NCI-H460 (cell line): Measurements from ENCODE around the gene LRRC75A. TPM values are rescaled to one million over a fixed set of nuclear protein-coding genes. Genes with fewer than 3 reads are reported as not detected.

ENCODE experiments used
- DNase-seq: peaks from one replicate; pipeline ENCODE4 v3.0.0-alpha.2; 2016; ENCODE audit warnings: low read depth; ENCODE audit errors: extremely low read depth
- total RNA-seq: library from RNA; depleted of rRNA; stranded (reverse); fragments of >200 nt; shearing (Covaris generic); gene quantifications from 2 replicates; pipeline ENCODE4 v1.2.3, GENCODE V29; 2014

Gene LRRC75A
- total RNA-seq, 1 experiment from 2014 or later: 0.17 TPM

DNA sequence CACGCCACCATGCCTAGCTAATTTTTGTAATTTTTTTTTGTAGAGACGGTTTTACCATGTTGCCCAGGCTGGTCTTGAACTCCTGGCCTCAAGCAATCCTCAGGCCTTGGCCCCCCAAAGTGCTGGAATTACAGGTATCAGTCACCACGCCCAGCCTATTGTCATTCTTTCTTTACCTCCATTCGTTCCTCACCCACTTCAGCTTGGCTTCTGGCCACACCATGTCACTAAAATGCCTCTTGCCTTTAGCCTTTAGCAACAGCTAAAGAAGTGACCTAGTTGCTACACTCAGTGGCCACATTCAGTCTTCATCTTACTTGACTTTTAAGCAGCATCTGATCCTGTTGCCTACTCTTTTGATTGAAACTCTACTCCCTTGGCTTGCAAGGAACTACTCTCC lies 3.6 kb upstream of the LRRC75A start:
- DNase-seq: no peak

DNA sequence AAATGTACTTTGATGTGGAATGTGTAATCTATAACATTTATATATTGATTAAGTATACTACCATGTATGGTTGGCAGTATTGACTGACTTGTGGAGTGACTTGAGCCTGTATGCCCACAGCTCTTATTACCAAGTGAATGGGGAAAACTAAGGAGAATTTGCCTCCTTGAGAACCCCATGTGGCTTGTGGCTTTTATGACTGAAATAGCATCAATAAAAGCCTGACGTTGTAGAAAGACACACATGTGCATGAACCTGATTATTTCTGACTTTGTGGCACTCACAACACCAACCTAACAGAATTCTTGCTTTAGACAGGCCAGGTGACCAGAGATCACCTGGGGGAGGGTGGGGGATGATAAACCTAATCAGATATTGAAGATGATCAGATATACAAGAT lies 2.1 kb upstream of the LRRC75A start:
- DNase-seq: no peak

DNA sequence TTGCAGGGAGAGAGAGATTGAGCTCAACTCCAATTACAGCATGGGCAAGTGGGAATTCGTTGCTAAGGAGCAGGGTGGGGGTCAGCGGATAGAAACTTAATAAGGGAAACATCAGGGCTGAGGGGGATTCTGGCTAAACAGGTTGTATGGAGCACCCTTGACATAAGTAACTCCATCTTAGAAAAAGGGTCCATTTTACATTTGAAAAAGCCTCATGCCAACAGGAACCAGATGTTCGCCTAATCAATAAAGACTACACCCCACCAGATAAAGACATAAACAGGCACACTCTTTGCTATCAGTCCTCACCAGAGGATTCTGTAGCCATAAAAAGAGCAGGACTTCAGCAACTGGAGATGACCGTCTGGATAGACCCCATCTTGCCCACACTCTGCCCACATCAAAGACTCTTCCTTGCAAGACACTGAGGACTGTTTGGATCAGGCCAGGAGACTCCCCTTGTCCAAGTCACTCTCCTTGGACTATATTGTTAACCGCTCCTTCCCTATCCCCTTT lies 1.6 kb upstream of the LRRC75A start:
- DNase-seq: no peak

DNA sequence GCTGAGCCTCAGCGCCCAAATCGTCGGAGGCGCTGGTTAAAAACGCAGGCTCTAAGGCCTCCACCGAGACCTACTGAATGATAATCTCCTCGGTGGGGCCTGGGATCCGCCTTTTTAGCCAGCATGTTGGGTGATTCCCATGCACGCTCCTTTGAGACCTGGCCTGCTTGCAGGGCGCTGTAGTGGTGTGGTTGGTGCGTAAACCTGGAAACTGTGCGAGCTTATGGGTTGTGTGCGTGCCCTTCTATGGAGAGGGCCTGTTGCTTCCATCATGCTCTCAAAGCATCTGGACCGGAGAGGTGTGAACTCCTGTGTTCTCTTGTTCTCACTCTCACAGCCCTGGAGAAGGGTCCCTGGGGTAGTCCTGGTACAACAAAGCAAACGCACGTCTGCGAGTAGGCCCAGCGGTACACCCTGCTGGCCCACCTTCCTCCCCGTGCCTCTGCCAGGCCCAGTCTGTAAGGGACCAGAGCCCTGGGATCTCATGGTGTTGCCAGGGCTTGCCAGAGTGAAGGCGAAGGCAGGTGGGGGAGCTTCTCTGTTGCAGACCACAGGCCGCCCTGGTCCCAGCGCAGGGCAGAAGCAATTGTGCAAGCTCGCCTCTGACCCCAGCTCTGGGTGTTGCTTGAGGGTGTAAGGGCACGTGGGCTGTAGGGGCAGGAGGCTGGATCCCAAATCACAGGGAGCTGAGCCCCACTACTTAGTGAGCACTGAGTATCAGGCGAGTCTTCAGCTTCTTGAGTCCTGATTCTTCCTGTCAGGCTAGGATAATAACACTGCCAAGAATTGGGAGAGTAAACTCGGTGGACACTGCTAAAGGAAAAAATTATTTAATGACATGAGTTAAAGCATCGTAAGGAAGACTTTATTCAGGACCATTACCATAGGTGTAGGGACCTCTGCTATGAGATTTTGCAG lies 879 bp upstream of the LRRC75A start:
- DNase-seq: no peak

DNA sequence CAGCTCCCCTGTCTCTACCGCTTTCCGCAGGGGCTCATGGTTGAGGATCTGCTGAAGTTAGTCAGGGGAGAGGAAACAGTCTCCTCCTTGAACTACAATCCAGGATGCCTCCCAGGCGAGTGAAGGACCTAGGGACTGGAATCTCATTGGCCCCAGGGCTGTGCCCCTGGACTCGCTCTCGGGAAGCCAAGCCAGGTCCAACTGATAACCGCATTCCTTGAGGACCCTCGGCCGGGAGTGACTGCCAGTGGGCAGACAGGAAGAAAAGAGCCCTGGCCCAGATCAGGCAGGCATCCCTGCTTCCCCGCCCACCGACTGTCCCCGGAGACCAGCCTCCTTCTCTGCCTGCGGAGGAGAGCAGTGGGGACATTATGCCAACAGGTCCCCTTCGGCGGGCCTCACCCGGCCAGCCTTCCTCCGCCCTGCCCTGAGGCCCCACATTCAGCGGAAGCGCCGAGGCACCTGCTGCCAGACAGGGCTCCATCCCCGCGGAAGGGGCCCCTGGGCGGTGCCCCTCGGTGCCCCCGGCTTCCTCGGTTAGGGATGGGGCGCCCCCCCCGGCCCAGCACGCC lies 776 bp downstream of the LRRC75A start:
- no peak for DNase-seq

DNA sequence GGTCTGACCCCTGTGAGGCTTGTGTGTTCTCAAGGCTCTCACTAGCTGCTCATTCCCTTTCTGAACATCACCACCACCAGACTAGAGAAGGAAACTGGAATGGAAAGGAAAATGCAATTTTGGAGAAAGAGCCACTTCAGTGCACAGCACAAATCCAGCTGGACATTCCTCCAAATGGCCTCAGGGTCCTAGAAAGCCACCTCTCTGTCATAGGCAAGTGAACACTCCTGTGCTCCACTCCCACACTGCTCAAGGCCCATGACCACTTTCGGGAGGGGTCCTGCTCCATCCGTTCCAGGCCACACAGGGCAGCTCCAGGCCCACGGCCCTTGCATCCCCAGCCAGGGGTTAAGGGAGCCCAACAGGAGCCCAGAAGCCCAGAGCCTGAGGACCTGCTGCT lies 2.6 kb downstream of the LRRC75A start:
- no peak for DNase-seq

DNA sequence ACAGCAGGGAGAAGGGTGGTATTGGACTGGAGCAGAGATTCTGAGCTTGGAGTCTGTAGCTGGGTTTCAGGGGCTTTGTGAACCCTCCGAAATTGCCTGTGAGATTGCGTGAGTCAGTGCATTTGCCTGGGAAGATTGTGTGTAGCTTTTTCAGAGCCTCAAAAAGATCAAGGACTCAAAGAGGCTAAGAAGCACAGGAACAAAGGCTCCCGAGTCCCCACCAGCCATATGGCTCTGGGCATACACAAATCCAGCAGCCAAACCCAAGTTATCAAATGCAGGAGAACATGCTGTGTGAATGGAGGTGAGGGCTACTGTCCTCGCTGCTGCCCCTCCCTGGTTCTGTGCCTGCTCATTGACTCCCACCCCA lies 3.0 kb downstream of the LRRC75A start:
- DNase-seq: no peak

DNA sequence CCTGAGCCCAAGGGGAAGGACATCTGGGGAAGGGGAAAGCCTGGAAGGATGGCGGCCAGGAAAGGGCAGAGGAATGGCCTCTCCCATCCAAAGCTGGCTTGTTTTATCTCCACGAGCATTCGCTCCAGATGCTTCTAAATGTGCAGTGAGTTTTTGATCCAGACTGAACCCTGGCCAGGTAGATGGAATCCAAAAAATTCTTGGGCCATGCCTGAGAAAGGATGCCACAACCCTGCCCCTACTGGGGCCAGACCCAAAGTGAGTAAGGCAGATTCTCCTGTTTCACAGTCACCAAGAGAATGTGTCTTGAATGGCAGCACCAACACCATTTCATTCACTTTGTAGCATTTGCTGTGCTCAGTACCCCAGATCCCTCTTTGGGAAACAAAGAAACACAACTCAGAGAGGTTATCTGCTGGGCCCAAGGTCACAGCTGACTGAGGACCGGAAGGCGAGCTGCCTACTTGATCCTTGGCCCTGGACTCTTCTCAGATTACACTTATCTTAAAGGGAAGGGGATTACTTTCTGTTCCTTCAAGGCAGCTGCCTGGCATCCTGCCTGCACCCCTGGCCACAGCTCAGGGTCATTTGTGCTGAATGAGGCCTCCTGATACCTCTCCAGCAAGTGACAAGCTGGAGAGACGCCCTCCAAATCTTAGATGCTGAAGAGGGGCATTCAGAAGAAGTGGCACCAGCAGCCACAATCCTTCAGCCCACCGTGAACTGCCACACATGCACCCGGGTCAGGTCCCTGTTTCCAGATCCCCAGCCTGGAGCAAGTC lies 3.6 kb downstream of the LRRC75A start:
- no peak for DNase-seq

DNA sequence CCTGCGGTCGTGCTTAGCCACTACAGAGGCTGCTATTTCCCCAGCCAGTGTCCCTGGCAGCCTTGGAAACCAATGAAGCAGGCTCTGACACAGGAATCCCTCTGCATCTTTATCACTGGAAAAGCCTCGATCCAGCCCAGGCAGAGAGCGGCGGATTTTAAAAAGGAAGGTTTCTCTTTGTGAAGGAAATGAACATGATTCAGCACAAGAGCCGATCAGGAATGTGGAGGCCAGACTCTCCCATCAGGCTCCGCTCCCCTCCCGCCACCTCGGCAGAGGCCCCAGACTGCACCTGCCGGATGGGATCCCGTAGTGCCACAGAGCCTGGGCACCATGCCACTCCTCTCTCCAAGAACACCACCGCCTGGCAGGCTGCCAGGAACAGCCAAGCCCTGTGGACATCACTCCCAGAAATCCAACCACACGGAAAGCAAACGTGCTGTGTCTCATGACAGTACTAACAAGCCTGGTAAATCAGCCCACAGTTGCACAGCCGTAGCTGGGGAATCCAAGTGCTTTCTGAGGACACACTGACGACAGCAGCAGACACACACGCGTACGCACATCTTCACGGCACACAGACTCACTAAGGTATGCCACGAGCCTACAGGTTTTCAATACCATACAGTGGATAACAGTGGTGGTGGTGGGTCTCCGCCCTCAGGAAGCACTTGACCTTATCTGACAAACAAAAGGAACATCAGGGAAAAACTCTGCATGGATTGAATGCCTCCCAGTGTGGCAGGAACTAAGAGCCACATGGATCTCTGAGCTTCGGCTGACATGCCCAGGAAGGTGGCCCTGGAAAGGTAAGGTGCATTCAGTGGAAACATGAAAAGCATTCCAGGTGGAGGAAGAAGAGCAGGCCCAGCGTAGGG lies 5.4 kb downstream of the LRRC75A start:
- DNase-seq: no peak

DNA sequence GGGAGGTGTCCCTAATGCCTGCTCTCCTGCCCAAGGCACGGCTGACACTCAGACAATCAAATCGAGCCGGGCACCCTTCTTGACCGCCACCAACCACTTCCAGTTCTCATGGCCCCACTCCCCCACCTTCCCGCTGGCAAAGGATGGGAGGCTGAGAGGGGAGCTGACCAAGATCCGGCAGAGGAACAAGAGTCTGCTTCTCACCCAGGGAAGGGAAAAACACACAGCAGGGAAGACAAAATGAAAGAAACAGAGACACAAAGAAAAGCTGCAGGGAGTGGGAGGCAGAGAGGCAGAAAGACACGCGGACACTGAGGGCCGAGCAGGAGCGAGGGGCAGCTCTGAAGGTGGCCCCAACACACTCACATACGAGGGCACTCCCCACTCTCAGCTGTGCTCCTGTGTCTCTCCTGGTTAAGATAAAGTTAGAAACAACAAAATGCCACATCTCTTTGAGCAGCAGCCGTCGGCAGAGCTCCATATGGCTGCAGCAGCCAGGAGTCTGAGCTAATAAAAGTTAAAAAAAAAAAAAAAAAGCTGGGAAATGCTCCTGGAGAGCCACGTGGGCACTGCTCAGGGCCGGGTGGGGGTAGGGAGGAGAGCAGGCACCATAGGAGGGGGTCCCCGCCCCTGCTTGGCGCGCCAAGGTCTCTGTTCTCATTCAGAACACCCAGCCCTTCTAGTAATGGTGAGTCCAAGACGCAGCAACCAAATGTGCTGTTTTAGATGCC lies 7.4 kb downstream of the LRRC75A start:
- DNase-seq: no peak

DNA sequence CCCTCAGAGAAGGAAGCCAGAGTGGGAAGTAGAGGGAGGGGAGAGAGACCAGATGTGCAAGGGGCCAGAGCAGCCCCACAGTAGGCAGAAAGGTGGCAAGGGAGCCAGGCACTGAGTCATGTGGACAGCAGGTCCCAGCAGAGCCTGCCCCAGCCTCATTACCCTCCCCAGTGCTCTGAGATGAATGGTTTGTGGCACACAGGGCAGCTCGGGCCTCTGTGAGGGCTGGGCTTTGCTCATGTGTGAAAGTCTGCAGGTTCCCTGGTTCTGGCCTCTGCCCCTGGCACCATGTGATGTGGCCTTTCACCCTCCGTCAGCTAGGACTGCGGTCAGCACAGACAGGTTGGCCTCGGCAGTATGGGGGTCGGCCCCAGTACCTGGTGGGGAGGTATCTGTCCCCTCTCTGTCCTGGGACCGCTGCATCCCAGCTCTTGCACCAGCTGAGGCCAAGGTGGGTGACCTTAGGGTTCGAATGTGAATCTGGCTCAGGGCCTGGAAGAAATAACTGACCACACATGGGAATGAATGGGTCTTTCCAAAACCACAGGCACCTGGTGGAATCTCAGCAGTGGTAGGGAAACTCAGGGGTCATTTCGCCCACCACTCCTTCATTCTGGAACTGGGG lies 8.9 kb downstream of the LRRC75A start:
- DNase-seq: no peak

DNA sequence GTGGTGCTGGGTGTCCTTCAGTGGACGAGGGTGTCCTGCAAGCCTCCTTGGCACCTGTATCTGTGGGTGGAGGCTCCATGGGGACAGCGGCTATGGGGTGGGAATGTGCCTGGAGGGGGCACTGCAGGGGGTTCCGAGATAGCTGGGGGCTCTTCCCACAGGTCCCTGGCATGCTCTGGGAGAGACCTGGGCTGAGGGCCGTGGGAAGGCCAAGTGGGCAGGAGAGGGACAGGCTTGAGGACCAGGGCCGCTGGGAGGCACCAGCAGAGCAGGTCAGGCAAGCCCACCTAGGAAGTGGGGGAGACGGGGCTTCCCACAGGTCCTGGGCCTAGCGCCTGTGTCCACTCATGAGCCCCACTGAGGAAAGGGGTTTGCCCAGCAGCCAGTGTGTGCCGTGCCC lies 9.7 kb downstream of the LRRC75A start:
- DNase-seq: no peak

DNA sequence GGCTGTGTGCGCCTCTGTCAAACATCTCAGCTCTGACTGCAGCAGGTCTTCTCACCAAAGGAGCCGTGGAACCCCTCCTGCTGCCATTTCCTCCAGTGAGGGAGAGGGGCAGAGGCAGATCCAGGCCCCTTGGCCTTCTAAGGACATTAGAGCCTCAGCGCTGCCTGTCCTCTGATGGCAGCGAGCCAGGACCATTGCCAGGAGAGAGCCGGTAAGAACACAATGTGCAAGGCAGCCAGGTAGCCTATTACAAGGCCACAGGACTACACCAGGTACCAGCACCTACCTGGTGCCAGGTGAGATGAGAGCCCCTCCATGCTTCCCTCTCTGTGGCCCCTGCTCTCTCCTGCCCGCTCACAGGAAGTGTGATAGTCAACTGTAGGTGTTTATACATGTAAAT lies 11.0 kb downstream of the LRRC75A start:
- DNase-seq: no peak

DNA sequence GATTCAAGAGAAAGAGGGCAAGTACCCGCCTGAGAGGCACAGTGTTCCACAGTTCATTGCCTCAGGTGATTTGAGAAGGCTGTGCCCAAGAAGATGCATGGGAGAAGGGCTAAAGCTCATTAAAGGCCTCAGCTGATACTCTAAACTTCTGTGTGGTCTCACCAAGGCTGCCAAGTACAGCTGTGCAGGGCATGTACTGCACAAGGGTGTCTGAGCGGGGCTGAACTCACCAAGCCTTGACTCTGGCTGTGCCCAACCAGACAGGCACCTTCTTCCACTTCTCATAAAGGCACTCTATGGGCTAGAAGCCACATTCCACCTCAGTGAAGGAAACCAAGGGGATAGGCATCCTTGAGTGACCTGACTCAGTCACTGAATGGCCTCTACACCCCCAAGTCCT lies 12.7 kb downstream of the LRRC75A start:
- no peak for DNase-seq

DNA sequence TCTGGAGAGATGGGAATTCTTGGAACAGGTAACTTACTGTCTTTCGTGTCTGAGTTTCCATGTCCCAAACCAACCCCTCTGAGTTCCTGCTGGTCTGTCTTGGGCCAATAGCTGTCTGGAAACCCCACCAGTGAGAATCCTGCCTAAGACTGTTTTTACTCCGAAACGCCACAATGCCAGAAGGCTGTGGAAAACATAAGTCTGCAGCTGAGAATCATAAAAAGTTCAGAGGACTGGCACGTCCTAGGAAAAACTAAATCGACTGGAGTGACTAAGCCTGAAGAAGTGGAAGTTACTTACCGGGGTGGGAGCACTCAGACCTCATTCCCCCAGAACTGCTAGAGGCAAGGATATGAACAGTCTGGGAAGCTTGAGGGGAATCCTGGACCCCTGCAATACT lies 13.3 kb downstream of the LRRC75A start:
- DNase-seq: no peak

DNA sequence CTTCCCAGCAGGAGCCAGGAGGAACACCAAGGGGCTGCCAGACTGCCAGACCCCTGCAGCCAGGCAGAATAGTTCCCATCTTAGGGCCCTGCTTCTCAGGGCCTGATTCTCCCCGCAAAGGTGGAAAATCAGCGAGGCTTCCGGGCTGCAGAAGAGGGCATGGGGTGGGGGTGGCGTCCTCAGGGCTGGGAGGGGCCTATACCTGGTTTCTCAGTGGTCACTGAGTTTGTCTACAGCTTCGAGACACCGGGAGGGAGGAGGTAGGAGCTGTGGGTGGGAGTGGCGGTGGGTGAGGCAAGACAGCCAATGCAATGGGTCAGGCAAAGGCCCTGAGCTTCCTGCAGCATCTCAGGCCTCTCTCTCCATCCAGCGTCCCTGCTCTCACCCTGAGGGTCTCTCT lies 14.3 kb downstream of the LRRC75A start:
- DNase-seq: no peak

DNA sequence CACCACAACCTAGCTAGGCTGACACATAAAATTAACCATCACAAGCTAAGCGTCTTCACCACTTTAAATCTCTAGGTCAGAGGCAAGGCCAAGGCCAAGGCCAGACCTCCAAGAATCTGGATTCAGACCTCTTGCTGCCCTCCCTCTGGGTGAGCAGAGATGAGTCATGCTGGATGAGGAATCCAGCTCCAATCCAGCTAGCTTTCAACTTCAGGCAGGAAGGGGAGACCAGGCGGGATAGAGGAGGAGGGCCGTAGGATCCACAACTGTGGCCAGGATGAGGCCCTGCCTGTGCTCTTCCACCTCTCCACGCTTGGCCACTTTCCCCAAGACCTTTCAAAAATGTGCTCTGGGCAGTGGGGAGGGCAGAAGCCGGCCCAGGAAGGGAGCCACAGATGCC lies 14.7 kb downstream of the LRRC75A start:
- no peak for DNase-seq

DNA sequence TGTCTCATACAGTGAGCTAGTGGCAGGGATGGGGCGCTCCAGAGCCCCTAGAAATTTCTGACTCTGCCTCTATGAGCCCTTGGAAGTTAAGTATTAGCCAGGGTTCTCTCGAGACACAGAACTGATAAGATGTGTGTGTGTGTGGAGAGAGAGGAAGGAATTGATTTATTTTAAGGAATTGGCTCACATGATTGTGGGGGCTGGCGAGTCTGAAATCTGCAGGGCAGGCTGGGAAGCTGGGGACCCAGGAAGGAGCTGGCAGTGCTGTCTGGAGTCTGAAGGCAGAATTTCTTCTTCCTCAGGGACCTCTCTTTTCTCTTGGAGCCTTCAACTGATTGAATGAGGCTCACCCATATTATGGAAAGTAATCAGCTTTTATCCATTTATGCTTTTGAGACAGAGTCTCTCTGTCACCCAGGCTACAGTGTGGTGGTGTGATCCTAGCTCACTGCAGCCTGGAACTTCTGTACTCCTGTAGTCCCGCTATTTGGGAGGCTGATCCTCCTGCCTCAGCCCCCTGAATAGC lies 16.8 kb downstream of the LRRC75A start:
- DNase-seq: no peak
